HepG2 (cell line): ENCODE results near the gene SELENOH. TPM values are rescaled to one million over a fixed set of nuclear protein-coding genes. Genes with fewer than 3 reads are reported as not detected.

Experiments used
- DMAP1 ChIP-seq: IDR thresholded peaks from 2 replicates; pipeline ENCODE4 v1.6.1; 2016
- DPF2 ChIP-seq: sonication (generic); formaldehyde crosslinking; IDR thresholded peaks from 2 replicates; pipeline ENCODE4 v1.4.0; 2020; ENCODE audit warnings: mild to moderate bottlenecking, low read depth, missing genetic modification reagents, borderline replicate concordance
- GABPA ChIP-seq, 2 experiments: IDR thresholded peaks; 2 replicates each; pipeline ENCODE4 v1.6.1; 2011 to 2016; ENCODE audit warnings: low read depth in 2 of 2, low read length in 1 of 2, missing biosample characterization in 1 of 2, missing genetic modification characterization in 1 of 2
- HOXA3 ChIP-seq: sonication (generic); formaldehyde crosslinking; IDR thresholded peaks from 2 replicates; pipeline ENCODE4 v1.5.0; 2020; ENCODE audit warnings: missing genetic modification reagents
- KDM4B ChIP-seq: sonication (generic); formaldehyde crosslinking; IDR thresholded peaks from 2 replicates; pipeline ENCODE4 v1.4.0; 2020; ENCODE audit warnings: missing genetic modification reagents
- KDM5B ChIP-seq: sonication (generic); formaldehyde crosslinking; IDR thresholded peaks from 2 replicates; pipeline ENCODE4 v1.4.0; 2020; ENCODE audit warnings: missing genetic modification reagents, mild to moderate bottlenecking, borderline replicate concordance
- NFYB ChIP-seq: sonication (generic); formaldehyde crosslinking; IDR thresholded peaks from 2 replicates; pipeline ENCODE4 v1.4.0; 2020; ENCODE audit warnings: missing genetic modification reagents
- NR2C2 ChIP-seq: sonication (generic); formaldehyde crosslinking; IDR thresholded peaks from 2 replicates; pipeline ENCODE4 v1.4.0; 2020; ENCODE audit warnings: missing genetic modification reagents, mild to moderate bottlenecking, moderate library complexity, borderline replicate concordance
- PCBP1 ChIP-seq: fragments of 200-400 bp; formaldehyde crosslinking; IDR thresholded peaks from 2 replicates; pipeline ENCODE4 v1.6.1; 2017; ENCODE audit warnings: mild to moderate bottlenecking, low read depth, low read length, borderline replicate concordance
- PHF5A ChIP-seq: IDR thresholded peaks from one replicate; pipeline ENCODE4 v1.6.1; 2018; ENCODE audit warnings: low read depth, missing genetic modification reagents; ENCODE audit not compliant: unreplicated experiment
- SMYD3 ChIP-seq: sonication (generic); formaldehyde crosslinking; IDR thresholded peaks from 2 replicates; pipeline ENCODE4 v1.8.1; 2023; ENCODE audit warnings: mild to moderate bottlenecking, missing genetic modification reagents
- TAF15 ChIP-seq: fragments of 200-400 bp; formaldehyde crosslinking; IDR thresholded peaks from one replicate; pipeline ENCODE4 v1.6.1; 2018; ENCODE audit warnings: mild to moderate bottlenecking, low read depth, low read length; ENCODE audit not compliant: poor library complexity, severe bottlenecking
- TEAD3 ChIP-seq: optimal IDR thresholded peaks from 2 replicates; pipeline ENCODE3; 2016; ENCODE audit warnings: borderline replicate concordance
- TOE1 ChIP-seq: sonication (generic); formaldehyde crosslinking; IDR thresholded peaks from 2 replicates; pipeline ENCODE4 v1.4.0; 2020; ENCODE audit warnings: mild to moderate bottlenecking, missing genetic modification reagents
- ZBTB8A ChIP-seq: sonication (generic); formaldehyde crosslinking; IDR thresholded peaks from 2 replicates; pipeline ENCODE4 v1.4.0; 2020; ENCODE audit warnings: mild to moderate bottlenecking, low read depth, missing genetic modification reagents, borderline replicate concordance
- ZFP1 ChIP-seq: IDR thresholded peaks from 2 replicates; pipeline ENCODE4 v1.6.1; 2016
- ZNF678 ChIP-seq: sonication (generic); formaldehyde crosslinking; IDR thresholded peaks from 2 replicates; pipeline ENCODE4 v1.4.0; 2020; ENCODE audit warnings: mild to moderate bottlenecking, missing genetic modification reagents
- ZNF713 ChIP-seq: sonication (generic); formaldehyde crosslinking; IDR thresholded peaks from 2 replicates; pipeline ENCODE4 v1.4.0; 2020; ENCODE audit warnings: mild to moderate bottlenecking, missing genetic modification reagents
- ZNF772 ChIP-seq: sonication (generic); formaldehyde crosslinking; IDR thresholded peaks from 2 replicates; pipeline ENCODE4 v1.5.0; 2020; ENCODE audit warnings: mild to moderate bottlenecking, missing genetic modification reagents
- ZSCAN21 ChIP-seq: sonication (generic); formaldehyde crosslinking; IDR thresholded peaks from 2 replicates; pipeline ENCODE4 v1.8.0; 2022; ENCODE audit warnings: mild to moderate bottlenecking, missing genetic modification reagents, moderate library complexity, borderline replicate concordance
- ZSCAN9 ChIP-seq: IDR thresholded peaks from 2 replicates; pipeline ENCODE4 v1.6.1; 2016; ENCODE audit warnings: borderline replicate concordance
- polyA plus RNA-seq, 8 experiments: library from polyadenylated mRNA; depleted of rRNA in 3 of 8; stranded (reverse) in 7 of 8; unstranded in 1 of 8; fragments of >200 nt; fragmentation: Illumina TruSeq in 4 of 8; extraction: Trizol in 4 of 8; gene quantifications; 2 replicates each; pipeline versions ENCODE4 v1.2.1 to v1.2.3, GENCODE V29; 2011 to 2016; ENCODE audit warnings: low read depth in 4 of 8, missing spikeins in 1 of 8, mixed read lengths in 1 of 8; ENCODE audit not compliant: insufficient read depth in 1 of 8
- total RNA-seq, 5 experiments: library from RNA; depleted of rRNA; stranded (reverse); fragments of >200 nt; fragmentation: Illumina TruSeq; extraction: Trizol; gene quantifications; 2 replicates each; pipeline ENCODE4 v1.2.3, GENCODE V29; 2016; ENCODE audit warnings: low read depth in 1 of 5
- TF ChIP-seq, protein P1 (sequence below): fragments of 450-650 bp; IDR thresholded peaks from 2 replicates; pipeline ENCODE4 v1.6.1; 2016
- TF ChIP-seq, protein P2 (sequence below): sonication (generic); IDR thresholded peaks from 2 replicates; pipeline ENCODE4 v1.6.1; 2016; ENCODE audit warnings: low read depth, borderline replicate concordance
- TF ChIP-seq, protein P3 (sequence below): sonication (generic); formaldehyde crosslinking; conservative IDR thresholded peaks from 2 replicates; pipeline ENCODE4 v1.4.0; 2020; ENCODE audit warnings: missing genetic modification reagents
- TF ChIP-seq, protein P4 (sequence below): sonication (generic); formaldehyde crosslinking; IDR thresholded peaks from 2 replicates; pipeline ENCODE4 v1.9.0; 2022; ENCODE audit warnings: low read depth, missing genetic modification reagents

SELENOH gene
- total and polyA plus RNA-seq, 2 of the 13 experiments (the other 11 are each of a cell fraction or from before 2014, with no cell fraction given) = 27.2 to 77.4 TPM

DNA sequence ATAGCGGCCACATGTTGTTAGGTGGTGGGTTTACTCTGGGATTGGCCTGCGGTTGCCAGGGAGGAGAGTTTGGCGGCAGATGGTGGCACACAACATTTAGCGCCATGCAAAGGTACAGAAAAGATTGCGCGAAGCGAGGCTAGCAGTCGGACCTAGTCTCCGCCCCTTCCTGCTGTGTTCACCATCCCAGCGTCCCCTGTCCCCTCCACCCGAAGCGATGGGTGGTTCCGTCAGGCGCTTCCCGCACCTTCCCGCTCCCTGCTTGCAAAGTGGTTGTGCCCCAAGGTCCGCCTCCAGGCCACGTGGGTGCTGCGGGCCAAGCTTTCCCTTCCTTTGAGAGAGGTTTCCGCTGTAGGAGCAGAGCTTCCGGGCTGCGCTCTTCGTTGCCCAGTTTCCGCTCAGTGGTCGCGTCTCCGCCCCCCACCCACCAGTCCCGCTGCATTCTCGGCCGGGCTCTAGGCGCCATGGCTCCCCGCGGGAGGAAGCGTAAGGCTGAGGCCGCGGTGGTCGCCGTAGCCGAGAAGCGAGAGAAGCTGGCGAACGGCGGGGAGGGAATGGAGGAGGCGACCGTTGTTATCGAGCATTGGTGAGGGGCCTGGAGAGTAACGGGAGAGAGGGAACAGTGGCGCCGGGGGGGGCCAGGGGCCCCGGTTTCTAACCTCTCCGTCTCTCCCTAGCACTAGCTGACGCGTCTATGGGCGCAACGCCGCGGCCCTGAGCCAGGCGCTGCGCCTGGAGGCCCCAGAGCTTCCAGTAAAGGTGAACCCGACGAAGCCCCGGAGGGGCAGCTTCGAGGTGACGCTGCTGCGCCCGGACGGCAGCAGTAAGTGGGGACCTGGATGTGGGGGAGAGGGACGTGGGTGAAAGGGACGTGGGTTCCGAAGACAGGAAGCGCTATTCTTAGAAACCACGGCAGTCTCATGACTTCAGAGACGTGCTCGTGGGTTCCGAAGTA lies at the start of gene SELENOH (continued):
- TF ChIP-seq TAF15 = peak; percentile 52
- TF ChIP-seq, protein P1, sequence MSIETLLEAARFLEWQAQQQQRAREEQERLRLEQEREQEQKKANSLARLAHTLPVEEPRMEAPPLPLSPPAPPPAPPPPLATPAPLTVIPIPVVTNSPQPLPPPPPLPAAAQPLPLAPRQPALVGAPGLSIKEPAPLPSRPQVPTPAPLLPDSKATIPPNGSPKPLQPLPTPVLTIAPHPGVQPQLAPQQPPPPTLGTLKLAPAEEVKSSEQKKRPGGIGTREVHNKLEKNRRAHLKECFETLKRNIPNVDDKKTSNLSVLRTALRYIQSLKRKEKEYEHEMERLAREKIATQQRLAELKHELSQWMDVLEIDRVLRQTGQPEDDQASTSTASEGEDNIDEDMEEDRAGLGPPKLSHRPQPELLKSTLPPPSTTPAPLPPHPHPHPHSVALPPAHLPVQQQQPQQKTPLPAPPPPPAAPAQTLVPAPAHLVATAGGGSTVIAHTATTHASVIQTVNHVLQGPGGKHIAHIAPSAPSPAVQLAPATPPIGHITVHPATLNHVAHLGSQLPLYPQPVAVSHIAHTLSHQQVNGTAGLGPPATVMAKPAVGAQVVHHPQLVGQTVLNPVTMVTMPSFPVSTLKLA = peak; percentile 74
- no peak for TF ChIP-seq ZNF678 (CRISPR knock-in tag)
- TF ChIP-seq ZBTB8A = no peak
- TF ChIP-seq ZSCAN9 (CRISPR knock-in tag) = no peak
- TF ChIP-seq, protein P2, sequence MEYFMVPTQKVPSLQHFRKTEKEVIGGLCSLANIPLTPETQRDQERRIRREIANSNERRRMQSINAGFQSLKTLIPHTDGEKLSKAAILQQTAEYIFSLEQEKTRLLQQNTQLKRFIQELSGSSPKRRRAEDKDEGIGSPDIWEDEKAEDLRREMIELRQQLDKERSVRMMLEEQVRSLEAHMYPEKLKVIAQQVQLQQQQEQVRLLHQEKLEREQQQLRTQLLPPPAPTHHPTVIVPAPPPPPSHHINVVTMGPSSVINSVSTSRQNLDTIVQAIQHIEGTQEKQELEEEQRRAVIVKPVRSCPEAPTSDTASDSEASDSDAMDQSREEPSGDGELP = no peak
- peak; percentile 77 for TF ChIP-seq HOXA3 (CRISPR knock-in tag)
- TF ChIP-seq GABPA (IDR thresholded peaks at IDR 0.05; ENCODE audit: low read depth, low read length) = peak; percentile 89
- peak; percentile 95 for TF ChIP-seq GABPA (CRISPR knock-in tag; IDR thresholded peaks at IDR 0.05; ENCODE audit: low read depth)
- TF ChIP-seq, protein P3, sequence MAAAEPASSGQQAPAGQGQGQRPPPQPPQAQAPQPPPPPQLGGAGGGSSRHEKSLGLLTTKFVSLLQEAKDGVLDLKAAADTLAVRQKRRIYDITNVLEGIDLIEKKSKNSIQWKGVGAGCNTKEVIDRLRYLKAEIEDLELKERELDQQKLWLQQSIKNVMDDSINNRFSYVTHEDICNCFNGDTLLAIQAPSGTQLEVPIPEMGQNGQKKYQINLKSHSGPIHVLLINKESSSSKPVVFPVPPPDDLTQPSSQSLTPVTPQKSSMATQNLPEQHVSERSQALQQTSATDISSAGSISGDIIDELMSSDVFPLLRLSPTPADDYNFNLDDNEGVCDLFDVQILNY = peak; percentile 72; the same call in 1 of the 2 replicates
- 0 out of 2 replicates have a peak, but pooled peaks have one; percentile 25 for TF ChIP-seq KDM4B (CRISPR knock-in tag)
- peak; percentile 55; the same call in 1 of the 2 replicates for TF ChIP-seq ZSCAN21 (CRISPR knock-in tag)
- peak; percentile 83; the same call in 1 of the 2 replicates for TF ChIP-seq ZNF772 (CRISPR knock-in tag)
- TF ChIP-seq SMYD3 (CRISPR knock-in tag) = no peak
- peak; percentile 79 for TF ChIP-seq PHF5A (CRISPR knock-in tag)
- TF ChIP-seq, protein P4, sequence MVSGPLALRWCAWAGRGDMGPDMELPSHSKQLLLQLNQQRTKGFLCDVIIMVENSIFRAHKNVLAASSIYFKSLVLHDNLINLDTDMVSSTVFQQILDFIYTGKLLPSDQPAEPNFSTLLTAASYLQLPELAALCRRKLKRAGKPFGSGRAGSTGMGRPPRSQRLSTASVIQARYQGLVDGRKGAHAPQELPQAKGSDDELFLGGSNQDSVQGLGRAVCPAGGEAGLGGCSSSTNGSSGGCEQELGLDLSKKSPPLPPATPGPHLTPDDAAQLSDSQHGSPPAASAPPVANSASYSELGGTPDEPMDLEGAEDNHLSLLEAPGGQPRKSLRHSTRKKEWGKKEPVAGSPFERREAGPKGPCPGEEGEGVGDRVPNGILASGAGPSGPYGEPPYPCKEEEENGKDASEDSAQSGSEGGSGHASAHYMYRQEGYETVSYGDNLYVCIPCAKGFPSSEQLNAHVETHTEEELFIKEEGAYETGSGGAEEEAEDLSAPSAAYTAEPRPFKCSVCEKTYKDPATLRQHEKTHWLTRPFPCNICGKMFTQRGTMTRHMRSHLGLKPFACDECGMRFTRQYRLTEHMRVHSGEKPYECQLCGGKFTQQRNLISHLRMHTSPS (CRISPR knock-in tag) = peak; percentile 51; the same call in 1 of the 2 replicates
- TF ChIP-seq PCBP1 = 0 out of 2 replicates have a peak, but pooled peaks have one; percentile 14
- TF ChIP-seq NR2C2 (CRISPR knock-in tag) = peak; percentile 83; the same call in 1 of the 2 replicates
- TF ChIP-seq DPF2 (CRISPR knock-in tag) = no peak
- peak; percentile 87 for TF ChIP-seq DMAP1
- peak; percentile 40; the same call in 1 of the 2 replicates for TF ChIP-seq NFYB (CRISPR knock-in tag)
- TF ChIP-seq ZFP1 (CRISPR knock-in tag) = 0 out of 2 replicates have a peak, but pooled peaks have one; percentile 27
- TF ChIP-seq ZNF713 (CRISPR knock-in tag) = 0 out of 2 replicates have a peak, but pooled peaks have one; percentile 62
- TF ChIP-seq KDM5B (CRISPR knock-in tag) = peak; percentile 44; the same call in 1 of the 2 replicates
- TF ChIP-seq TEAD3 = peak; percentile 60
- TF ChIP-seq TOE1 (CRISPR knock-in tag) = no peak
